ENCODE data around the gene EDEM1. TPM values are rescaled to one million over a fixed set of nuclear protein-coding genes. Genes with fewer than 3 reads are reported as not detected.

EDEM1 gene
- total and polyA plus RNA-seq, 10 of the 15 experiments (the other 5 are each of a cell fraction or from before 2014, with no cell fraction given), result 18.9 to 138 (median 57.5) TPM

GRCh38 chr3:5238545-5238944 is 51.0 kb downstream of the EDEM1 start:
- Histone ChIP-seq H3K27me3 (replicated peaks in 1 of 2; ENCODE audit: control insufficient read depth in 2 of 2, insufficient read depth in 2 of 2, low read length in 1 of 2) (no peaks in the 10 kb centered on the region), H3K4me1 (ENCODE audit: control insufficient read depth, insufficient read depth, low read length) (no peaks in the 10 kb centered on the region), H3K4me3 (no peak overlapping the region), H2AFZ (ENCODE audit: control insufficient read depth, low read depth, low read length) (no peak overlapping the region), H4K20me1 (ENCODE audit: control insufficient read depth, insufficient read depth) (no peaks in the 10 kb centered on the region), H3K27ac (ENCODE audit: control insufficient read depth, insufficient read depth) (no peak overlapping the region), H3K9ac (ENCODE audit: control insufficient read depth, insufficient read depth, low read length) (no peak overlapping the region), H3K36me3 (ENCODE audit: control insufficient read depth in 2 of 2, insufficient read depth in 2 of 2, low read length in 1 of 2) (no peaks in the 10 kb centered on the region), H3K79me2 (ENCODE audit: control insufficient read depth, insufficient read depth, low read length) (no peaks in the 10 kb centered on the region), H3K4me2 (ENCODE audit: control insufficient read depth, insufficient read depth) (no peak overlapping the region), H3K9me3 (replicated peaks; ENCODE audit: control insufficient read depth, insufficient read depth, low read length) (no peaks in the 10 kb centered on the region)
- ChIA-PET RAD21 (ENCODE audit: unreplicated experiment) (no interaction called here), POLR2A (no interaction called here), SMC1A (ENCODE audit: uncharacterized antibody, unreplicated experiment) (no interaction called here), CTCF (no interaction called here)
- in situ Hi-C loops (cut with MboI), result no loop called here
- intact Hi-C loops (cut with micrococcal nuclease; ENCODE audit: unreplicated experiment), result no loop called here
- no peak for DNase-seq (ENCODE audit: low read depth, low spot score)
- FAIRE-seq, result no peak
- WGBS (ENCODE audit: insufficient coverage, insufficient replicate concordance, low lambda C conversion rate, missing lambda C conversion rate), result 53% methylated on average over 5 of the region's 5 CpGs
- TF ChIP-seq SIX5 (IDR thresholded peaks at IDR 0.05; ENCODE audit: low read depth, low read length, severe bottlenecking) (no peak), MXI1 (IDR thresholded peaks at IDR 0.05; ENCODE audit: low read depth, low read length) (no peak), FOS (IDR thresholded peaks at IDR 0.05; ENCODE audit: borderline replicate concordance, extremely low read depth, insufficient read length) (no peak), CEBPZ (IDR thresholded peaks at IDR 0.05; ENCODE audit: low read depth, low read length) (no peak), ZNF24 (IDR thresholded peaks at IDR 0.05) (no peak), EP300 (IDR thresholded peaks at IDR 0.05; ENCODE audit: borderline replicate concordance in 1 of 2, control insufficient read depth in 1 of 2, low read depth in 2 of 2, low read length in 2 of 2) (no peak), ZNF274 (IDR thresholded peaks at IDR 0.05; ENCODE audit: insufficient read depth, insufficient read length) (no peak), RELA (IDR thresholded peaks at IDR 0.05; ENCODE audit: borderline replicate concordance, partially characterized antibody) (no peak), BCL11A (IDR thresholded peaks at IDR 0.05; ENCODE audit: low read depth, low read length) (no peak), NFXL1 (IDR thresholded peaks at IDR 0.05; ENCODE audit: borderline replicate concordance) (no peak), POLR2AphosphoS5 (IDR thresholded peaks at IDR 0.05; ENCODE audit: low read length) (no peak), TCF3 (IDR thresholded peaks at IDR 0.05; ENCODE audit: borderline replicate concordance, insufficient read depth, low read depth, low read length) (no peak), YY1 (IDR thresholded peaks at IDR 0.05; ENCODE audit: low read depth, low read length) (no peak), BACH1 (IDR thresholded peaks at IDR 0.05; ENCODE audit: borderline replicate concordance) (no peak), NRF1 (conservative IDR thresholded peaks at IDR 0.05; ENCODE audit: low read depth, low read length) (no peak)
- no peak; the same call in 2 of the 3 replicates for ATAC-seq
- no TSS peak for BruUV-seq (replicated peaks)

All from GM12878 (cell line).